BLaER1 (cell line): Measurements from ENCODE around the gene ZNF212.
"Not testable (repeated sequence)": the region's sequence is repeated elsewhere in the genome, so short reads cannot be mapped to it uniquely, and the experiment has no call there.

ENCODE experiments used
- H3K27ac ChIP-seq: shearing (Covaris generic); formaldehyde crosslinking; 2 replicates; pipeline ENCODE4 v1.8.1; 2022
- H3K27me3 ChIP-seq: shearing (Covaris generic); formaldehyde crosslinking; 2 replicates; pipeline ENCODE4 v1.8.1; 2022
- H3K36me3 ChIP-seq: shearing (Covaris generic); formaldehyde crosslinking; 2 replicates; pipeline ENCODE4 v1.8.1; 2022
- H3K4me1 ChIP-seq: shearing (Covaris generic); formaldehyde crosslinking; 2 replicates; pipeline ENCODE4 v1.8.1; 2022
- H3K4me2 ChIP-seq: shearing (Covaris generic); formaldehyde crosslinking; 2 replicates; pipeline ENCODE4 v1.8.1; 2022
- H3K4me3 ChIP-seq: shearing (Covaris generic); formaldehyde crosslinking; 2 replicates; pipeline ENCODE4 v1.8.1; 2022
- H3K9ac ChIP-seq: shearing (Covaris generic); formaldehyde crosslinking; 2 replicates; pipeline ENCODE4 v1.8.1; 2022
- H3K9me3 ChIP-seq: shearing (Covaris generic); formaldehyde crosslinking; 2 replicates; pipeline ENCODE4 v1.8.1; 2022
- H4K20me1 ChIP-seq: shearing (Covaris generic); formaldehyde crosslinking; 2 replicates; pipeline ENCODE4 v1.8.1; 2022
- Cebpa-rat ChIP-seq: shearing (Covaris generic); IDR thresholded peaks from 2 replicates; pipeline ENCODE4 v1.8.1; 2022

Gene ZNF212

GRCh38 chr7:149252378-149252777 lies 12.9 kb downstream of the ZNF212 start:
- H3K27ac ChIP-seq, result no peak overlapping the region
- H3K4me2 ChIP-seq, result no peak overlapping the region
- no peak overlapping the region for H3K4me3 ChIP-seq
- H3K9ac ChIP-seq, result no peak overlapping the region
- no peaks in the 10 kb centered on the region for H3K27me3 ChIP-seq
- no peaks in the 10 kb centered on the region for H3K9me3 ChIP-seq
- H3K36me3 ChIP-seq, result peaks cover 70% of the 10 kb centered on the region
- peaks cover 36% of the 10 kb centered on the region for H4K20me1 ChIP-seq
- H3K4me1 ChIP-seq, result no peaks in the 10 kb centered on the region
- TF ChIP-seq Cebpa-rat, result no peak

- Histone ChIP-seq H3K36me3 (peaks cover 70% of the 10 kb centered on the region), H3K9ac (no peak overlapping the region), H3K9me3 (no peaks in the 10 kb centered on the region), H4K20me1 (peaks cover 23% of the 10 kb centered on the region), H3K27me3 (no peaks in the 10 kb centered on the region), H3K4me3 (no peak overlapping the region), H3K27ac (no peak overlapping the region), H3K4me2 (no peak overlapping the region), H3K4me1 (no peaks in the 10 kb centered on the region)
- TF ChIP-seq Cebpa-rat, result no peak
Measured at GRCh38 chr7:149253665-149254064, 14.2 kb downstream of the ZNF212 start.

GRCh38 chr7:149254181-149254858 lies 14.9 kb downstream of the ZNF212 start:
- no peak overlapping the region for H3K4me3 ChIP-seq
- no peak for TF ChIP-seq Cebpa-rat
- no peaks in the 10 kb centered on the region for H3K9me3 ChIP-seq
- H3K36me3 ChIP-seq, result peaks cover 70% of the 10 kb centered on the region
- no peak overlapping the region for H3K4me2 ChIP-seq
- H3K9ac ChIP-seq, result no peak overlapping the region
- no peaks in the 10 kb centered on the region for H3K27me3 ChIP-seq
- H3K27ac ChIP-seq, result no peak overlapping the region
- no peaks in the 10 kb centered on the region for H3K4me1 ChIP-seq
- H4K20me1 ChIP-seq, result peaks cover 16% of the 10 kb centered on the region

- Histone ChIP-seq H3K27ac (no peak overlapping the region), H3K4me1 (no peaks in the 10 kb centered on the region), H3K4me3 (no peak overlapping the region), H4K20me1 (peaks cover 11% of the 10 kb centered on the region; the same call in 1 of the 2 replicates), H3K9me3 (no peaks in the 10 kb centered on the region), H3K4me2 (no peak overlapping the region), H3K36me3 (peaks cover 62% of the 10 kb centered on the region), H3K9ac (no peak overlapping the region), H3K27me3 (no peaks in the 10 kb centered on the region)
- no peak for TF ChIP-seq Cebpa-rat
Measured at GRCh38 chr7:149255174-149255573, 15.7 kb downstream of the ZNF212 start.

- Histone ChIP-seq H3K9ac (no peak overlapping the region), H3K27me3 (no peaks in the 10 kb centered on the region), H3K27ac (no peak overlapping the region), H3K4me3 (no peak overlapping the region), H3K36me3 (peaks cover 48% of the 10 kb centered on the region), H3K4me1 (peaks cover 5% of the 10 kb centered on the region; the same call in 1 of the 2 replicates), H3K9me3 (no peaks in the 10 kb centered on the region), H3K4me2 (no peak overlapping the region), H4K20me1 (peaks cover 11% of the 10 kb centered on the region; the same call in 1 of the 2 replicates)
- no peak for TF ChIP-seq Cebpa-rat
Measured at GRCh38 chr7:149256568-149256967, 17.1 kb downstream of the ZNF212 start.

- Histone ChIP-seq H3K27ac (no peak overlapping the region), H3K4me2 (no peak overlapping the region), H3K9ac (no peak overlapping the region), H3K4me3 (no peak overlapping the region), H4K20me1 (peaks cover 11% of the 10 kb centered on the region; the same call in 1 of the 2 replicates), H3K27me3 (no peaks in the 10 kb centered on the region), H3K36me3 (peaks cover 42% of the 10 kb centered on the region), H3K4me1 (peaks cover 6% of the 10 kb centered on the region), H3K9me3 (no peaks in the 10 kb centered on the region)
- no peak for TF ChIP-seq Cebpa-rat
Measured at GRCh38 chr7:149257146-149257545, 17.7 kb downstream of the ZNF212 start.

- Histone ChIP-seq H3K9me3 (no peaks in the 10 kb centered on the region), H3K4me3 (peak overlapping the region; percentile 70), H4K20me1 (peaks cover 8% of the 10 kb centered on the region; the same call in 1 of the 2 replicates), H3K9ac (peak overlapping the region; percentile 80), H3K36me3 (peaks cover 14% of the 10 kb centered on the region), H3K4me1 (peaks cover 24% of the 10 kb centered on the region), H3K27ac (peak overlapping the region; percentile 89), H3K4me2 (peak overlapping the region; percentile 94), H3K27me3 (no peaks in the 10 kb centered on the region)
- no peak for TF ChIP-seq Cebpa-rat
Measured at GRCh38 chr7:149261316-149261828, 21.9 kb downstream of the ZNF212 start.

- Histone ChIP-seq H3K4me1 (peaks cover 24% of the 10 kb centered on the region), H3K4me2 (peak within 1 kb of the TSS; percentile 94), H3K4me3 (peak within 1 kb of the TSS; percentile 70), H3K9me3 (no peaks in the 10 kb centered on the region), H3K27ac (peak within 1 kb of the TSS; percentile 89), H3K27me3 (no peaks in the 10 kb centered on the region), H3K36me3 (peaks cover 20% of the 10 kb centered on the region), H3K9ac (peak within 1 kb of the TSS; percentile 80), H4K20me1 (peaks cover 8% of the 10 kb centered on the region; the same call in 1 of the 2 replicates)
- no peak for TF ChIP-seq Cebpa-rat
Measured at GRCh38 chr7:149261829-149262617, 22.6 kb downstream of the ZNF212 start, which contains the start of gene ZNF783. ZNF783 (plus strand) TSS chr7:149262196; CDS start chr7:149262334, 138 bp downstream.

GRCh38 chr7:149266451-149266850 lies 27.0 kb downstream of the ZNF212 start:
- no peak for TF ChIP-seq Cebpa-rat
- Histone ChIP-seq H3K4me2 (no peak overlapping the region), H3K27ac (no peak overlapping the region), H3K4me3 (no peak overlapping the region), H3K4me1 (peaks cover 20% of the 10 kb centered on the region), H3K9me3 (no peaks in the 10 kb centered on the region), H4K20me1 (peaks cover 8% of the 10 kb centered on the region; the same call in 1 of the 2 replicates), H3K36me3 (peaks cover 57% of the 10 kb centered on the region), H3K27me3 (no peaks in the 10 kb centered on the region), H3K9ac (no peak overlapping the region)

- H3K4me2 ChIP-seq, result no peak overlapping the region
- H3K9ac ChIP-seq, result no peak overlapping the region
- H4K20me1 ChIP-seq, result peaks cover 8% of the 10 kb centered on the region; the same call in 1 of the 2 replicates
- peaks cover 64% of the 10 kb centered on the region for H3K36me3 ChIP-seq
- TF ChIP-seq Cebpa-rat, result no peak
- no peak overlapping the region for H3K4me3 ChIP-seq
- H3K27me3 ChIP-seq, result no peaks in the 10 kb centered on the region
- peaks cover 12% of the 10 kb centered on the region for H3K4me1 ChIP-seq
- H3K9me3 ChIP-seq, result no peaks in the 10 kb centered on the region
- H3K27ac ChIP-seq, result no peak overlapping the region
Measured at GRCh38 chr7:149267733-149268132, 28.3 kb downstream of the ZNF212 start.

- not testable (repeated sequence) for H3K9ac ChIP-seq
Measured at GRCh38 chr7:149274424-149274823, 35.0 kb downstream of the ZNF212 start.

More at GRCh38 chr7:149274424-149274823, 35.0 kb downstream of the ZNF212 start:
- not testable (repeated sequence) for H3K4me2 ChIP-seq, H3K27me3 ChIP-seq, H3K9me3 ChIP-seq, H3K4me3 ChIP-seq, H4K20me1 ChIP-seq, H3K27ac ChIP-seq, H3K4me1 ChIP-seq
- H3K36me3 ChIP-seq, result peaks cover 79% of the 10 kb centered on the region
